Cardiac fibroblast (primary cell): ENCODE data around the gene KBTBD4.

Experiments
- DNase-seq, 2 donors: peaks; one replicate each; pipeline versions ENCODE4 v3.0.0 to v3.0.0-alpha.2; 2010; ENCODE audit warnings: low read depth in 2 of 2
- H3K4me3 ChIP-seq, 2 donors: replicated peaks in 1 of 2; 1 replicate in 1 of 2; 2 replicates in 1 of 2; pipeline ENCODE4 v1.5.1; 2011; ENCODE audit warnings: low read depth in 2 of 2, low read length in 2 of 2, mild to moderate bottlenecking in 2 of 2, moderate library complexity in 1 of 2
- TF ChIP-seq, protein P1 (sequence below): IDR thresholded peaks from one replicate; pipeline ENCODE4 v1.5.1; 2011; ENCODE audit warnings: low read depth, mild to moderate bottlenecking, low read length, inconsistent platforms

The KBTBD4 gene

DNA sequence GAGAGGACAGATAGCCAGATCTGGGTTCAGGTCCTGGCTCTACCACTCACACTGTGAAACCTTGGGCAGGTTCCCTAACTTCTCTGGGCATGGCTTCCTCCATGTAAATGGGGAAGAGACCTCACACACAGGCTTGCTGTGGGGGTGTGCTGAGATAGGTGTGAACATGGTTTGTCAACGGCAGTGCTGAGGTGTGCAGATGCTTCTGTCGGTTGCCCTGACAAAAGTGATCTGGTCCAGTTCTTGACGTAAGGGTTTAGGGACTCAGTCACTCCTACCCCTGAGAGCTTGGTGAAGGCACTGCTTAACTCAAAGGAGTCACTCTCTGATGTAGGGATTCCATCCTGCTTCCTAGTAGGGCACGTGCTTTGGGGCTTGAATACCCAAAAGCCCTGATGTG lies 13.5 kb upstream of the KBTBD4 start:
- H3K4me3 ChIP-seq: no peak overlapping the region
- DNase-seq: no peak
- TF ChIP-seq, protein P1, sequence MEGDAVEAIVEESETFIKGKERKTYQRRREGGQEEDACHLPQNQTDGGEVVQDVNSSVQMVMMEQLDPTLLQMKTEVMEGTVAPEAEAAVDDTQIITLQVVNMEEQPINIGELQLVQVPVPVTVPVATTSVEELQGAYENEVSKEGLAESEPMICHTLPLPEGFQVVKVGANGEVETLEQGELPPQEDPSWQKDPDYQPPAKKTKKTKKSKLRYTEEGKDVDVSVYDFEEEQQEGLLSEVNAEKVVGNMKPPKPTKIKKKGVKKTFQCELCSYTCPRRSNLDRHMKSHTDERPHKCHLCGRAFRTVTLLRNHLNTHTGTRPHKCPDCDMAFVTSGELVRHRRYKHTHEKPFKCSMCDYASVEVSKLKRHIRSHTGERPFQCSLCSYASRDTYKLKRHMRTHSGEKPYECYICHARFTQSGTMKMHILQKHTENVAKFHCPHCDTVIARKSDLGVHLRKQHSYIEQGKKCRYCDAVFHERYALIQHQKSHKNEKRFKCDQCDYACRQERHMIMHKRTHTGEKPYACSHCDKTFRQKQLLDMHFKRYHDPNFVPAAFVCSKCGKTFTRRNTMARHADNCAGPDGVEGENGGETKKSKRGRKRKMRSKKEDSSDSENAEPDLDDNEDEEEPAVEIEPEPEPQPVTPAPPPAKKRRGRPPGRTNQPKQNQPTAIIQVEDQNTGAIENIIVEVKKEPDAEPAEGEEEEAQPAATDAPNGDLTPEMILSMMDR: no peak

DNA sequence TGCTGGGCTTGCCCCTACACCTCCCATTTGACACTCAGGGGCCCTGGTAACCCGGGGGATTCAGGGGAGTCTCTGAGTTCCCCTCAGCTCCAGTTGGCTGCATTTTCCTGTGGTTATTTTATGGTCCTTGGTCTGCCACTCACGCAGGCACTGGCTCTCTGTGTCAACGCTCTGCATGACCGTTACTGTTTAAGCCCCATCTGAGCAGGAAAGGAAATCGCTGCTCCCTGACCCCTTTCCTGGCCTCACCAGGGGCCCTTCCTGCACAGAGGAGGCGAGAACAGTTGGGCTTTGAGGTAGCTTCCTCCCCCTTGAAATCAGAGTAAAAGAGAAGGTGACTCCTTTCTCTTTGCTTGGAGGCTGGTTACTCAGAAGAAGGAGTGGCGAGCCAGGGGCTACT lies 13.0 kb upstream of the KBTBD4 start:
- DNase-seq: no peak
- H3K4me3 ChIP-seq: no peak overlapping the region
- TF ChIP-seq, protein P1: no peak

DNA sequence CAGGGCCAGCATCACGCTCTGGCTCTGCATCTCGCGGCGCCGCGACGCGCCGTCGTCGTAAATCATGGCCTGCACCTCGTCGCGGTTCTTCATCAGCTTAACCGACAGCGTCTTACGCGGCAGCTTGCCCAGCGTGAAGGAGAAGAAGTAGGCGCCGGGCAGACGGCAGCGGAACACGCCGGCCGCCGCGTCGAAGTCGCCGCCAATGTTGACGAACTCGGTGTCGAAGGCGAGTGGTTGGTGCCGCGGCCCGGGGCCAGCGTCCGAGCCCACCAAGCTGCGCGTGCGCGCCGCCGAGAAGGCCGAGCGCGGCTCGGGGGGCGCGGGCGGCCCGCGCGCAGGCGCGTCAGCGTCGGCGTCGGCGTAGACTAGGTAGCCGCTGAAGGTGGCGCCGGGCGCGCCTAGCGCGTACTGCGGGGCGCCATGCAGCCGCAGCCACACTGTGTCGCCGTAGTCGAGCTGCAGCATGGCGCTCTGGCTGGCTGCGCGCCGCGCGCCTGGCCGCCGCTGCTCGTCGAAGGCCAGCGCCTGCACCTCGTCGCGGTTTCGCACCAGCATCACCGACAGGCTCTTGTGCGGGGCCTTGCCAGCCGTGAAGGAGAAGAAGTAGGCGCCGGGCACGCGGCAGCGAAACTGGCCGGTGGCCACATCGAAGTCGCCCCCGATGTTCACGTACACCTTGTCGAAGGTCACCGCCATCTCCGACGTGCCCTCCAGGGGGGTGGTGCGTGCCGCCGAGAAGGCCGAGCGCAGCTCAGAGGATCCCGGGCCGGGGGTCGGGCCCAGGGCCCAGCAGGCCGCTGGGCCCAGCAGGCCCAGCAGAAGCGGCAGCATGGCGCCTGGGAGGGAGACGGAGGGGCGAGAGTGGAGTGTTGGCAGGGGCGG lies 11.4 kb upstream of the KBTBD4 start:
- TF ChIP-seq, protein P1: no peak
- no peak for DNase-seq
- H3K4me3 ChIP-seq: peak overlapping the region in 1 of 2 donors; percentile 25

DNA sequence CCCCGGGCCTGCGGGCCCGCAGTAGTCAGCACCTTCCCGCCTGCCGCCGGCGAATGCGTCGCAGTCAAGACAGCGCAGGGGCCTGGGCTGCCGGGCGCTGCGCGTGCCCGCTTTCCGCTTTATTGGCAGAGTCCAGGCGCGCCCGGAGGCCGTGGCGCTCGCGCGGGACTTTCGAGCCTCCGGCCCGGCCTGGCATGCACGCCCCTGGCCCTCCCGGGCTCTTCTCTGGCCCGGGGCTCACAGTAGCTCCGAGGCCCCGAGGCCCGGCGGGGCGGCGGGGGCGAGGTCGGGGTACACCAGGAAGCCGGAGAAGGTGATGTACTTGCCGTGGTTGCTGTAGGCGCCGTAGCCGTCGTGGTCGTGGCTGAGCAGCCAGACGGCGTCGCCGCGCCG lies 10.8 kb upstream of the KBTBD4 start:
- H3K4me3 ChIP-seq: peak overlapping the region in 1 of 2 donors; percentile 25
- no peak for DNase-seq
- TF ChIP-seq, protein P1: no peak

DNA sequence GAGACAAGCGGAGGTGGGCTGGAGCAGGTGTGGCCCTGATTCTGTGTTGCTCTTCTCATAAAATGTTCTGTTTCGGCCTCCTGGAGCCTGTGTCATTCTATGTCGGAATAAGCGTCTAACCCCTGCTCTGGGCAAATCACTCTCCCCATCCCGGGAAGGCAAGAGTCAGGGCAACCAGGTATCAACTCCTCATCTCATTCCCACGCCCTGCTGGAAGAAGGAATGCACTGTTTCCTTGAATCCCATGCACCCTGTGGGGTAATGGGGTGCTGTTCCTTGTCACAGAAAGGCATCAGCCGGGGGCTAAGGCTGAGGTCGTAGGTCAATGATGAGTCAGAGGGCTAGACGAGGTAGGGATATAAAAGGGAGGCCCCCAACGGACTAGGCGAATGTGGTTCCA lies 10.3 kb upstream of the KBTBD4 start:
- no peak overlapping the region for H3K4me3 ChIP-seq
- TF ChIP-seq, protein P1: no peak
- no peak for DNase-seq

DNA sequence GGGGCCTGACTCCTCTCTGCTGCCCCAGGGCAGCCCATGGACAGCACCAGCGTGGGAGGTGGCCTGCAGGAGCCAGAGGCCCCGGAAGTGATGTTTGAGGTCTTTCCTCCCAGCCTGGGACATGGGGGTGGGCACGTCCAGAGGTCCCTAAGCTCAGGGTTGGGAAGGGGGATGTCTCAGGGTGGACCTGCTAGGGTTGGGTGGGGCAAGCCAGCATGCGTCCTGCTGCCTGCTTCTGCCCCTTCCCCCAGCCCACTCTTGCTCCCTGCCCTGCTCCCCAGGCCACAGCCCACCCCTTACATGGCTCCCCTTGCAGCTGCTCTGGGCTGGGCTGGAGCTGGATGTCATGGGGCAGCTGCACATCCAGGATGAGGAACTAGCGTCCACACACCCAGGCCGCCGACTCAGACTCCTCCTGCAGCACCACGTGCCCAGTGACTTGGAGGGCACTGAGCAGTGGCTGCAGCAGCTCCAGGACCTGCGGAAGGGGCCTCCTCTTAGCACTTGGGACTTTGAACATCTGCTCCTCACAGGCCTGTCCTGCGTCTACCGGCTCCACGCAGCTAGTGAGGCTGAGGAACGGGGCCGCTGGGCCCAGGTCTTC lies 9.1 kb upstream of the KBTBD4 start:
- TF ChIP-seq, protein P1: no peak
- DNase-seq: no peak

More for the DNA sequence above, 9.1 kb upstream of the KBTBD4 start:
- H3K4me3 ChIP-seq: no peak overlapping the region
